K562 (cell line): ENCODE measurements around the gene OR13C4. TPM values are rescaled to one million over a fixed set of nuclear protein-coding genes. Genes with fewer than 3 reads are reported as not detected.
"Not testable (repeated sequence)": the region's sequence is repeated elsewhere in the genome, so short reads cannot be mapped to it uniquely, and the experiment has no call there.

Source experiments
- ATAC-seq: fragments of 200-7000 bp; cut with Tn5 transposase; 3 replicates; pipeline ENCODE4 v1.9.1; 2020; ENCODE audit warnings: moderate library complexity
- BruUV-seq: library from RNA; stranded (reverse); fragments of 400-500 nt; replicated peaks from 2 replicates; lab custom pipeline; 2021; lab: Mats Ljungman, UMichigan
- CTCF ChIA-PET: fragments of 300-600 bp; formaldehyde crosslinking; extraction: SDS; loops from one replicate; lab custom pipeline; 2021; ENCODE audit warnings: low intra/inter-chr PET ratio; lab: Yijun Ruan, JAX
- POLR2A ChIA-PET: fragments of 300-600, 350-650 bp; sonication (Branson Sonifier 250); formaldehyde crosslinking; extraction: SDS; loops from one replicate; lab custom pipeline; 2021; ENCODE audit warnings: antibody characterized with exemption, inconsistent platforms; lab: Yijun Ruan, JAX
- DNase-seq, 4 experiments: peaks; one replicate each; pipeline versions ENCODE4 v3.0.0 to v3.0.0-alpha.2; 2011 to 2018; ENCODE audit warnings: low spot score in 3 of 4, mixed read lengths in 3 of 4; ENCODE audit errors: extremely low read depth in 1 of 4
- FAIRE-seq: peaks from 2 replicates; lab custom pipeline; 2011; peaks lifted over from hg19 to GRCh38; lab: Jason Lieb, UNC
- H2AFZ ChIP-seq: 2 replicates; pipeline ENCODE4 v1.6.0; 2011; ENCODE audit warnings: low read depth, low read length, control low read depth, inconsistent platforms
- H3K27ac ChIP-seq: fragments of 200-600 bp; 3 replicates; pipeline ENCODE4 v1.8.0; 2011; ENCODE audit warnings: low read depth, mild to moderate bottlenecking, control low read depth, inconsistent platforms, low read length, moderate library complexity, mixed read lengths; ENCODE audit errors: extremely low read depth
- H3K27me3 ChIP-seq, 2 experiments: fragments of 300-600 bp in 1 of 2; 2 replicates in 1 of 2; 3 replicates in 1 of 2; pipeline versions ENCODE4 v1.6.0 to v1.8.0; 2011; ENCODE audit warnings: inconsistent platforms in 2 of 2, low read length in 2 of 2, mild to moderate bottlenecking in 1 of 2, mixed read lengths in 1 of 2, moderate library complexity in 1 of 2; ENCODE audit not compliant: control insufficient read depth in 2 of 2, insufficient read depth in 2 of 2
- H3K36me3 ChIP-seq: fragments of 300-600 bp; 3 replicates; pipeline ENCODE4 v1.8.0; 2011; ENCODE audit warnings: mild to moderate bottlenecking, low read length, inconsistent platforms; ENCODE audit not compliant: control insufficient read depth, insufficient read depth
- H3K4me1 ChIP-seq, 2 experiments: fragments of 200-600 bp in 1 of 2; replicated peaks in 1 of 2; 2 replicates in 1 of 2; 3 replicates in 1 of 2; pipeline versions ENCODE4 v1.5.1 to v1.8.0; 2011; ENCODE audit warnings: inconsistent platforms in 2 of 2, low read length in 2 of 2, mild to moderate bottlenecking in 1 of 2, mixed read lengths in 1 of 2, moderate library complexity in 1 of 2; ENCODE audit not compliant: control insufficient read depth in 2 of 2, insufficient read depth in 2 of 2
- H3K4me2 ChIP-seq: 2 replicates; pipeline ENCODE4 v1.6.1; 2011; ENCODE audit warnings: low read length, control low read depth, inconsistent platforms, mixed read lengths; ENCODE audit not compliant: insufficient read depth
- H3K4me3 ChIP-seq: fragments of 200-600 bp; sonication (generic), shearing (Covaris generic); 2 replicates; pipeline ENCODE4 v1.5.1; 2016; ENCODE audit warnings: control low read depth, inconsistent platforms
- H3K79me2 ChIP-seq: fragments of 200-600 bp; 3 replicates; pipeline ENCODE4 v1.8.0; 2011; ENCODE audit warnings: low read length, inconsistent platforms; ENCODE audit not compliant: control insufficient read depth, insufficient read depth
- H3K9ac ChIP-seq, 2 experiments: 2 replicates each; pipeline versions ENCODE4 v1.6.0 to v1.6.1; 2011; ENCODE audit warnings: low read depth in 2 of 2, low read length in 2 of 2, control low read depth in 1 of 2, inconsistent platforms in 1 of 2, mild to moderate bottlenecking in 1 of 2, mixed read lengths in 1 of 2; ENCODE audit not compliant: insufficient read depth in 1 of 2
- H3K9me1 ChIP-seq: one replicate; pipeline ENCODE4 v1.6.0; 2011; ENCODE audit warnings: inconsistent platforms, mild to moderate bottlenecking, low read length, moderate library complexity; ENCODE audit not compliant: control insufficient read depth, insufficient read depth
- H3K9me3 ChIP-seq: replicated peaks from 2 replicates; pipeline ENCODE4 v1.5.1; 2011; ENCODE audit warnings: low read depth, low read length, inconsistent platforms; ENCODE audit not compliant: control insufficient read depth, insufficient read depth
- H4K20me1 ChIP-seq: replicated peaks from 2 replicates; pipeline ENCODE4 v1.6.1; 2011; ENCODE audit warnings: low read length, inconsistent platforms, mixed read lengths; ENCODE audit not compliant: control insufficient read depth, insufficient read depth
- ARHGAP35 ChIP-seq: fragments of 450-650 bp; IDR thresholded peaks from 2 replicates; pipeline ENCODE4 v1.6.1; 2018; ENCODE audit not compliant: partially characterized antibody
- HNRNPL ChIP-seq: fragments of 200-400 bp; formaldehyde crosslinking; IDR thresholded peaks from 2 replicates; pipeline ENCODE4 v1.6.1; 2017; ENCODE audit warnings: low read depth, mild to moderate bottlenecking, low read length
- HOXB6 ChIP-seq: fragments of 250-450 bp; sonication (Bioruptor Pico); IDR thresholded peaks from 2 replicates; pipeline ENCODE4 v1.5.1; 2022; ENCODE audit warnings: mild to moderate bottlenecking, borderline replicate concordance
- PPARD ChIP-seq: fragments of 250-450 bp; sonication (Bioruptor Pico); IDR thresholded peaks from 2 replicates; pipeline ENCODE4 v1.8.0; 2022; ENCODE audit warnings: inconsistent platforms, mild to moderate bottlenecking, moderate library complexity
- PTRF ChIP-seq: fragments of 450-650 bp; IDR thresholded peaks from 2 replicates; pipeline ENCODE4 v1.6.1; 2016; ENCODE audit warnings: mild to moderate bottlenecking, missing genetic modification characterization, missing compliant biosample characterization
- RHOXF2B ChIP-seq: fragments of 250-450 bp; sonication (Bioruptor Pico); conservative IDR thresholded peaks from 2 replicates; pipeline ENCODE4 v1.5.1; 2021
- ZBTB8A ChIP-seq: fragments of 450-650 bp; IDR thresholded peaks from 2 replicates; pipeline ENCODE4 v1.6.1; 2018; ENCODE audit warnings: mild to moderate bottlenecking, moderate library complexity; ENCODE audit not compliant: partially characterized antibody
- ZNF263 ChIP-seq: sonication (generic); formaldehyde crosslinking; IDR thresholded peaks from 2 replicates; pipeline ENCODE4 v1.8.0; 2022; ENCODE audit warnings: mild to moderate bottlenecking, missing genetic modification reagents, borderline replicate concordance
- WGBS: fragments of 100-300 bp; shearing (Covaris generic); methylation state at CpG from one replicate; pipeline ENCODE4 v1.1.6; 2016; ENCODE audit warnings: low coverage, mixed read lengths; ENCODE audit not compliant: insufficient coverage; ENCODE audit errors: missing lambda C conversion rate; 5-methylcytosine and 5-hydroxymethylcytosine counted together
- in situ Hi-C: fragments of 300-500 bp; cut with MboI; formaldehyde crosslinking; loops from 4 replicates; pipeline ENCODE4 v1.15.0; 2018; ENCODE audit warnings: inconsistent platforms, mixed read lengths
- intact Hi-C: fragments of 100-400 bp; cut with micrococcal nuclease; formaldehyde crosslinking; loops from 2 replicates; pipeline ENCODE4 v1.14.2; 2022
- polyA plus RNA-seq, 8 experiments: library from polyadenylated mRNA; depleted of rRNA in 4 of 8; stranded (reverse) in 5 of 8; unstranded in 3 of 8; fragments of >200 nt; fragmentation: Nextera tagmentation in 2 of 8; fragmentation: Illumina TruSeq in 1 of 8; extraction: Ambion mirVana in 2 of 8; extraction: Trizol in 1 of 8; gene quantifications; 2 replicates each; pipeline versions ENCODE4 v1.2.1 to v1.2.3, GENCODE V29; 2011 to 2014; ENCODE audit warnings: inconsistent platforms in 1 of 8, missing spikeins in 1 of 8
- total RNA-seq, 7 experiments: library from RNA; depleted of rRNA in 6 of 7; stranded (reverse); fragments of >200 nt in 6 of 7; fragmentation: Illumina TruSeq in 2 of 7; extraction: Trizol in 2 of 7; gene quantifications; 2 replicates each; pipeline versions ENCODE4 v1.2.1 to v1.2.3, GENCODE V29; 2011 to 2021; ENCODE audit warnings: low replicate concordance in 1 of 7
- TF ChIP-seq, protein P1 (sequence below): fragments of 200-800 bp; sonication (Bioruptor generic); IDR thresholded peaks from 2 replicates; pipeline ENCODE4 v1.6.1; 2017; ENCODE audit warnings: missing genetic modification characterization, missing compliant biosample characterization
- TF ChIP-seq, protein P2 (sequence below), 2 experiments: fragments of 150-350 bp in 1 of 2; IDR thresholded peaks; 2 replicates each; pipeline ENCODE4 v1.6.1; 2012 to 2016; ENCODE audit warnings: low read depth in 2 of 2, low read length in 2 of 2, mild to moderate bottlenecking in 1 of 2, moderate library complexity in 1 of 2

The OR13C4 gene
- total and polyA plus RNA-seq, 9 of the 15 experiments (the other 6 are each of a cell fraction or from before 2014, with no cell fraction given): not detected

DNA sequence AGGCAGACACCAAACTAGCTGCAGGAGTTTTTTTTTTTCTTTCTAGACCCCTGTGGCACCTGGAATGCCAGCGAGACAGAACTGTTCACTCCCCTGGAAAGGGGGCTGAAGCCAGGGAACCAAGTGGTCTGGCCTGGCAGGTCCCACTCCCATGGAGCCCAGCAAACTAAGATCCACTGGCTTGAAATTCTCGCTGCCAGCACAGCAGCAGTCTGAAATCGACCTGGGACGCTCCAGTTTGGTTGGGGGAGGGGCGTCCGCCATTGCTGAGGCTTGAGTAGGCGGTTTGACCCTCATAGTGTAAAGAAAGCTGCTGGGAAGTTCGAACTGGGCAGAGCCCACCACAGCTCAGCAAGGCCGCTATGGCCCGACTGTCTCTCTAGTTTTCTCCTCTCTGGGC, 6.8 kb downstream of the OR13C4 start:
- H4K20me1 ChIP-seq, intact Hi-C loops: not testable (repeated sequence)
- WGBS: 0% methylated on average over 9 of the region's 10 CpGs

DNA sequence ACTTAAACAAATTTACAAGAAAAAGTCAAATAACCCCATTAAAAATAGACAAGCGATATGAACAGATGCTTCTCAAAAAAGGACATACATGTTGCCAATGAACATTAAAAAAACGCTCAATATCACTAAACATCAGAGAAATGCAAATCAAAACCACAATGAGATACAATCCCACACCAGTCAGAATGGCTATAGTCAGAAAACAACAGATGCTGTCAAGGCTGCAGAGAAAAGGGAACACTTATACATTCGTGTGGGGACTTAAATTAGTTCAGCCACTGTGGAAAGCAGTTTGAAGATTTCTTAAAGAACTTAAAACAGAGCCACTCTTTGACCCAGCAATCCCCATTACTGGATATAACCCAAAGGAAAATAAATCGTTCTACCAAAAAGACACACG, 12.1 kb downstream of the OR13C4 start:
- no peaks in the 10 kb centered on the region; the same call in 1 of the 2 replicates for H3K9me3 ChIP-seq
- H3K79me2 ChIP-seq: no peaks in the 10 kb centered on the region
- 0% methylated on average over 5 of the region's 5 CpGs for WGBS
- no peak for DNase-seq
- POLR2A ChIA-PET: no interaction called here
- no peak overlapping the region for H2AFZ ChIP-seq
- no peak overlapping the region for H3K4me3 ChIP-seq
- H4K20me1 ChIP-seq: no peaks in the 10 kb centered on the region
- intact Hi-C loops: no loop called here
- no peaks in the 10 kb centered on the region for H3K9me1 ChIP-seq
- H3K4me2 ChIP-seq: no peak overlapping the region
- CTCF ChIA-PET: no interaction called here
- TF ChIP-seq ARHGAP35 (no peak), HNRNPL (no peak), RHOXF2B (CRISPR knock-in tag) (no peak), ZNF263 (CRISPR knock-in tag) (no peak), ZBTB8A (no peak), PTRF (tag) (no peak), PPARD (CRISPR knock-in tag) (no peak), HOXB6 (CRISPR knock-in tag) (no peak)
- TF ChIP-seq, protein P1, sequence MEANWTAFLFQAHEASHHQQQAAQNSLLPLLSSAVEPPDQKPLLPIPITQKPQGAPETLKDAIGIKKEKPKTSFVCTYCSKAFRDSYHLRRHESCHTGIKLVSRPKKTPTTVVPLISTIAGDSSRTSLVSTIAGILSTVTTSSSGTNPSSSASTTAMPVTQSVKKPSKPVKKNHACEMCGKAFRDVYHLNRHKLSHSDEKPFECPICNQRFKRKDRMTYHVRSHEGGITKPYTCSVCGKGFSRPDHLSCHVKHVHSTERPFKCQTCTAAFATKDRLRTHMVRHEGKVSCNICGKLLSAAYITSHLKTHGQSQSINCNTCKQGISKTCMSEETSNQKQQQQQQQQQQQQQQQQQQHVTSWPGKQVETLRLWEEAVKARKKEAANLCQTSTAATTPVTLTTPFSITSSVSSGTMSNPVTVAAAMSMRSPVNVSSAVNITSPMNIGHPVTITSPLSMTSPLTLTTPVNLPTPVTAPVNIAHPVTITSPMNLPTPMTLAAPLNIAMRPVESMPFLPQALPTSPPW: no peak
- TF ChIP-seq, protein P2, sequence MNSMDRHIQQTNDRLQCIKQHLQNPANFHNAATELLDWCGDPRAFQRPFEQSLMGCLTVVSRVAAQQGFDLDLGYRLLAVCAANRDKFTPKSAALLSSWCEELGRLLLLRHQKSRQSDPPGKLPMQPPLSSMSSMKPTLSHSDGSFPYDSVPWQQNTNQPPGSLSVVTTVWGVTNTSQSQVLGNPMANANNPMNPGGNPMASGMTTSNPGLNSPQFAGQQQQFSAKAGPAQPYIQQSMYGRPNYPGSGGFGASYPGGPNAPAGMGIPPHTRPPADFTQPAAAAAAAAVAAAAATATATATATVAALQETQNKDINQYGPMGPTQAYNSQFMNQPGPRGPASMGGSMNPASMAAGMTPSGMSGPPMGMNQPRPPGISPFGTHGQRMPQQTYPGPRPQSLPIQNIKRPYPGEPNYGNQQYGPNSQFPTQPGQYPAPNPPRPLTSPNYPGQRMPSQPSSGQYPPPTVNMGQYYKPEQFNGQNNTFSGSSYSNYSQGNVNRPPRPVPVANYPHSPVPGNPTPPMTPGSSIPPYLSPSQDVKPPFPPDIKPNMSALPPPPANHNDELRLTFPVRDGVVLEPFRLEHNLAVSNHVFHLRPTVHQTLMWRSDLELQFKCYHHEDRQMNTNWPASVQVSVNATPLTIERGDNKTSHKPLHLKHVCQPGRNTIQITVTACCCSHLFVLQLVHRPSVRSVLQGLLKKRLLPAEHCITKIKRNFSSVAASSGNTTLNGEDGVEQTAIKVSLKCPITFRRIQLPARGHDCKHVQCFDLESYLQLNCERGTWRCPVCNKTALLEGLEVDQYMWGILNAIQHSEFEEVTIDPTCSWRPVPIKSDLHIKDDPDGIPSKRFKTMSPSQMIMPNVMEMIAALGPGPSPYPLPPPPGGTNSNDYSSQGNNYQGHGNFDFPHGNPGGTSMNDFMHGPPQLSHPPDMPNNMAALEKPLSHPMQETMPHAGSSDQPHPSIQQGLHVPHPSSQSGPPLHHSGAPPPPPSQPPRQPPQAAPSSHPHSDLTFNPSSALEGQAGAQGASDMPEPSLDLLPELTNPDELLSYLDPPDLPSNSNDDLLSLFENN (IDR thresholded peaks at IDR 0.05; ENCODE audit: low read depth in 2 of 2, low read length in 2 of 2): no peak
- TF ChIP-seq, all 486 proteins: peak for 0
- Histone ChIP-seq H3K9ac (no peak overlapping the region), H3K27ac (no peak overlapping the region), H3K4me1 (no peaks in the 10 kb centered on the region), H3K36me3 (no peaks in the 10 kb centered on the region), H3K27me3 (no peaks in the 10 kb centered on the region)
- FAIRE-seq (no peak), ATAC-seq (no peak)
- BruUV-seq: no TSS peak
- in situ Hi-C loops: no loop called here

More for the DNA sequence above, 6.8 kb downstream of the OR13C4 start:
- H3K9ac ChIP-seq, POLR2A ChIA-PET, H3K4me2 ChIP-seq, DNase-seq, H3K9me3 ChIP-seq, H2AFZ ChIP-seq, H3K4me3 ChIP-seq, H3K27ac ChIP-seq, BruUV-seq, in situ Hi-C loops, FAIRE-seq, CTCF ChIA-PET, H3K4me1 ChIP-seq, H3K9me1 ChIP-seq, H3K36me3 ChIP-seq, ATAC-seq, H3K79me2 ChIP-seq, H3K27me3 ChIP-seq: not testable (repeated sequence)
